Astrocyte (in vitro differentiated cells and primary cell): Measurements from ENCODE around the gene PACSIN3.

Experiments
- EZH2 ChIP-seq: IDR thresholded peaks from 2 replicates; pipeline ENCODE4 v1.6.1; 2012; ENCODE audit warnings: mild to moderate bottlenecking, low read length, inconsistent platforms; ENCODE audit not compliant: insufficient read depth
- TF ChIP-seq, protein P1 (sequence below): IDR thresholded peaks from 2 replicates; pipeline ENCODE4 v1.5.1; 2011; ENCODE audit warnings: low read depth, mild to moderate bottlenecking, inconsistent platforms, low read length, moderate library complexity; ENCODE audit not compliant: insufficient read depth

DNA sequence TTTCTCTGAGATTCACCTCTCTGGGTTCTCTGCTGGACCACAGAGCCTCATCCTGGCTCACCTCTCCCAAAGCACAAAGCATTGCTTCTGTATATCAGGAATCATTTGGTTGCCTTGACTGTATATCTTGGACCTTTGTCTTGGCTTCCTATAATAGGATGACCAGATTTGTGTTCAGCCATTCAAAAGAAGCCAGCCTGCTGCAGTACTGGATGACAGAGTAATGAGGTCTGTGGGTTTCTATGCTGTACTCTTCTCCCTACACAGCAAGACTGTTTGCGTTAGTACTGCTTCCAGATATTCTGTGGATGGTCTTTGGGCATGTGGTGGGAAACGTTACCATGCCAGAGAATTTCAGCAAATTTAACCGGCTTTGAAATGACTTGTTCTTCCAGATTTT lies 49.3 kb downstream of the PACSIN3 start:
- no peak for TF ChIP-seq EZH2
- TF ChIP-seq, protein P1, sequence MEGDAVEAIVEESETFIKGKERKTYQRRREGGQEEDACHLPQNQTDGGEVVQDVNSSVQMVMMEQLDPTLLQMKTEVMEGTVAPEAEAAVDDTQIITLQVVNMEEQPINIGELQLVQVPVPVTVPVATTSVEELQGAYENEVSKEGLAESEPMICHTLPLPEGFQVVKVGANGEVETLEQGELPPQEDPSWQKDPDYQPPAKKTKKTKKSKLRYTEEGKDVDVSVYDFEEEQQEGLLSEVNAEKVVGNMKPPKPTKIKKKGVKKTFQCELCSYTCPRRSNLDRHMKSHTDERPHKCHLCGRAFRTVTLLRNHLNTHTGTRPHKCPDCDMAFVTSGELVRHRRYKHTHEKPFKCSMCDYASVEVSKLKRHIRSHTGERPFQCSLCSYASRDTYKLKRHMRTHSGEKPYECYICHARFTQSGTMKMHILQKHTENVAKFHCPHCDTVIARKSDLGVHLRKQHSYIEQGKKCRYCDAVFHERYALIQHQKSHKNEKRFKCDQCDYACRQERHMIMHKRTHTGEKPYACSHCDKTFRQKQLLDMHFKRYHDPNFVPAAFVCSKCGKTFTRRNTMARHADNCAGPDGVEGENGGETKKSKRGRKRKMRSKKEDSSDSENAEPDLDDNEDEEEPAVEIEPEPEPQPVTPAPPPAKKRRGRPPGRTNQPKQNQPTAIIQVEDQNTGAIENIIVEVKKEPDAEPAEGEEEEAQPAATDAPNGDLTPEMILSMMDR, result no peak
